ENCODE data around the gene ZNF609. TPM values are rescaled to one million over a fixed set of nuclear protein-coding genes. Genes with fewer than 3 reads are reported as not detected.

ZNF609 gene
- total RNA-seq, 1 experiment from 2014 or later = 9.9 TPM

DNA sequence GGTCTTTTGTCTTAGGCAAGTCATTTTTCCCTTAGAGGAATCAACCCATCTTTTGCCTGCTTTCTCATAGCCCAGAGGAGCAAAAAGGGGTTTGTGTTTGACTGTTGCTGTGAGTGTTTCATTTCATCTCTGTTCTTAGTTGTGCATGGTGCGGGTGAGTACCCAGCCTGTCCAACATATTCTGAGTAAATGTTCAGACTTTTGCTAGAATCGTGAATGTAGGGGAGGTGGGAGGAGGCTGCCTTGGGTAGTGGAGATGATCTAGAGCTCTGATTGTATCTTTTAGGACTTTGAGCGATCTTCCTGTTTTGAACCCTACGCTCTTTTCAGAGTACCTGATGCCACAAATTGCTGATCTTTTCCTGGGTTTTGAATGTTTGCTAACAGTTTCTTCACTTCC, 123.1 kb downstream of the ZNF609 start:
- Histone ChIP-seq H3K9me2 (replicated peaks; ENCODE audit: low read length) (no peaks in the 10 kb centered on the region), H3K4me3 (ENCODE audit: low read length) (no peak overlapping the region), H3F3A (ENCODE audit: low read length, unreplicated experiment) (no peaks in the 10 kb centered on the region), H3K27me3 (ENCODE audit: low read length) (no peaks in the 10 kb centered on the region), H3K36me3 (ENCODE audit: low read depth, low read length) (no peaks in the 10 kb centered on the region), H3K4me1 (ENCODE audit: insufficient read depth, low read length) (peaks cover 5% of the 10 kb centered on the region; the same call in 1 of the 2 replicates), H3K4me2 (ENCODE audit: low read length) (no peak overlapping the region), H3K79me2 (ENCODE audit: low read length) (peaks cover 17% of the 10 kb centered on the region; the same call in 1 of the 2 replicates), H3K27ac (ENCODE audit: low read length) (no peak overlapping the region), H3K9ac (ENCODE audit: low read length) (no peak overlapping the region), H2AFZ (ENCODE audit: low read length) (no peak overlapping the region), H4K20me1 (ENCODE audit: low read length) (no peaks in the 10 kb centered on the region), H3K9me3 (ENCODE audit: low read length) (no peaks in the 10 kb centered on the region)
- ChIA-PET POLR2A (ENCODE audit: unreplicated experiment) (no interaction called here), CTCF (no interaction called here)
- TF ChIP-seq EZH2 (IDR thresholded peaks at IDR 0.05; ENCODE audit: low read length, unreplicated experiment) (no peak), EZH2phosphoT487 (IDR thresholded peaks at IDR 0.05; ENCODE audit: borderline replicate concordance, low read length) (no peak)
- TF ChIP-seq, protein P1, sequence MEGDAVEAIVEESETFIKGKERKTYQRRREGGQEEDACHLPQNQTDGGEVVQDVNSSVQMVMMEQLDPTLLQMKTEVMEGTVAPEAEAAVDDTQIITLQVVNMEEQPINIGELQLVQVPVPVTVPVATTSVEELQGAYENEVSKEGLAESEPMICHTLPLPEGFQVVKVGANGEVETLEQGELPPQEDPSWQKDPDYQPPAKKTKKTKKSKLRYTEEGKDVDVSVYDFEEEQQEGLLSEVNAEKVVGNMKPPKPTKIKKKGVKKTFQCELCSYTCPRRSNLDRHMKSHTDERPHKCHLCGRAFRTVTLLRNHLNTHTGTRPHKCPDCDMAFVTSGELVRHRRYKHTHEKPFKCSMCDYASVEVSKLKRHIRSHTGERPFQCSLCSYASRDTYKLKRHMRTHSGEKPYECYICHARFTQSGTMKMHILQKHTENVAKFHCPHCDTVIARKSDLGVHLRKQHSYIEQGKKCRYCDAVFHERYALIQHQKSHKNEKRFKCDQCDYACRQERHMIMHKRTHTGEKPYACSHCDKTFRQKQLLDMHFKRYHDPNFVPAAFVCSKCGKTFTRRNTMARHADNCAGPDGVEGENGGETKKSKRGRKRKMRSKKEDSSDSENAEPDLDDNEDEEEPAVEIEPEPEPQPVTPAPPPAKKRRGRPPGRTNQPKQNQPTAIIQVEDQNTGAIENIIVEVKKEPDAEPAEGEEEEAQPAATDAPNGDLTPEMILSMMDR (conservative IDR thresholded peaks at IDR 0.05; ENCODE audit: low read depth, low read length) = no peak
- no TSS peak for BruUV-seq (replicated peaks)
- intact Hi-C loops (cut with micrococcal nuclease) = no loop called here
- no peak for ATAC-seq
- DNase-seq = no peak

DNA sequence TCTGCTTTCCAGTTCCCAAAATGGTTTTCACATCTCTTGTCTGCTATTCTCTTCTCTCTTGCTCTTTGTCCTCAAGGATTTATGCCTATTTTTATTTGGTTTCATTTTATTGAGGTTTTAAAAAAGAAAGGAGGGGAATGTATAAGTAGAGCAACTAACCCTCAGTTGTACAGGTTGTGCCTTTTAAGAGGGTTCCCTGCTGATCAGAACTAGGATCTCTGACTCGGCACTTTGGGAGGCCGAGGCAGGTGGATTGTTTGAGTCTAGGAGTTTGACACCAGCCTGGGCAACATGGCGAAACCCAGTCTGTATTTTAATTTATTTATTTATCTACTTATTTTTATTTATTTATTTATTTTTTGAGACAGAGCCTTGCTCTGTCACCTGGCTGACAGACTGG, 123.6 kb downstream of the ZNF609 start:
- H3K36me3 ChIP-seq (ENCODE audit: low read depth, low read length) = no peaks in the 10 kb centered on the region
- ChIA-PET CTCF (no interaction called here), POLR2A (ENCODE audit: unreplicated experiment) (no interaction called here)
- no peak overlapping the region for H2AFZ ChIP-seq (ENCODE audit: low read length)
- TF ChIP-seq EZH2 (IDR thresholded peaks at IDR 0.05; ENCODE audit: low read length, unreplicated experiment) = no peak
- TF ChIP-seq EZH2phosphoT487 (IDR thresholded peaks at IDR 0.05; ENCODE audit: borderline replicate concordance, low read length) = no peak
- TF ChIP-seq, protein P1 (conservative IDR thresholded peaks at IDR 0.05; ENCODE audit: low read depth, low read length) = no peak
- H4K20me1 ChIP-seq (ENCODE audit: low read length) = no peaks in the 10 kb centered on the region
- H3K9ac ChIP-seq (ENCODE audit: low read length) = no peak overlapping the region
- H3K4me1 ChIP-seq (ENCODE audit: insufficient read depth, low read length) = peaks cover 5% of the 10 kb centered on the region; the same call in 1 of the 2 replicates
- BruUV-seq (replicated peaks) = no TSS peak
- H3K4me2 ChIP-seq (ENCODE audit: low read length) = no peak overlapping the region
- H3K27ac ChIP-seq (ENCODE audit: low read length) = no peak overlapping the region
- H3K9me3 ChIP-seq (ENCODE audit: low read length) = no peaks in the 10 kb centered on the region
- H3F3A ChIP-seq (ENCODE audit: low read length, unreplicated experiment) = no peaks in the 10 kb centered on the region
- DNase-seq (no peak), ATAC-seq (no peak)
- no peaks in the 10 kb centered on the region for H3K9me2 ChIP-seq (replicated peaks; ENCODE audit: low read length)
- no peaks in the 10 kb centered on the region for H3K27me3 ChIP-seq (ENCODE audit: low read length)
- peaks cover 20% of the 10 kb centered on the region; the same call in 1 of the 2 replicates for H3K79me2 ChIP-seq (ENCODE audit: low read length)
- H3K4me3 ChIP-seq (ENCODE audit: low read length) = no peak overlapping the region
- intact Hi-C loops (cut with micrococcal nuclease) = no loop called here

DNA sequence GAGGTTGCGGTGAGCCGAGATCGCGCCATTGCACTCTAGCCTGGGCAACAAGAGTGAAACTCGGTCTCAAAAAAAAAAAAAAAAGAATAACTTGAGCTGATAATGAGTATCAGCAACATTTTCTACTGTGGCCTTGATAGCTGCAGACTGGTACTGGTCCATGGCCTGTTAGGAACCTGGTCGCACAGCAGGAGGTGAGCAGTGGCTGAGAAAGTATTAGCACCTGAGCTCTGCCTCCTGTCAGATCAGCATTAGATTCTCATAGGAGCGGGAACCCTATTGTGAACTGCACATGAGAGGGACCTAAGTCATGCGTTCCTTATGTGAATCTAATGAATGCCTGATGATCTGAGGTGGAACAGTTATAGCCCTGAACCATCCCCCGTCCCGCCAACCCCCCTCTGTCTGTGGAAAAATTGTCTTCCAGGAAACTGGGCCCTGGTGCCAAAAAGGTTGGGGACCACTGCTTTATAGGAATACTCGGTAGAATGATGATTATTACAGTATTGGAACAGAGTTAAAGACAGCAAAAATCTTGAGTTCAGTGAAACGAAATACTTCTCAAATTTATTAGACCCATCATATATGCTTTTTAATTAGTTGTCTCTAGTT, 126.0 kb downstream of the ZNF609 start:
- Histone ChIP-seq H3K4me2 (ENCODE audit: low read length) (no peak overlapping the region), H2AFZ (ENCODE audit: low read length) (no peak overlapping the region), H3K4me1 (ENCODE audit: insufficient read depth, low read length) (peaks cover 5% of the 10 kb centered on the region; the same call in 1 of the 2 replicates), H3K9me3 (ENCODE audit: low read length) (no peaks in the 10 kb centered on the region), H3F3A (ENCODE audit: low read length, unreplicated experiment) (no peaks in the 10 kb centered on the region), H3K27me3 (ENCODE audit: low read length) (no peaks in the 10 kb centered on the region), H3K27ac (ENCODE audit: low read length) (no peak overlapping the region), H3K79me2 (ENCODE audit: low read length) (peaks cover 20% of the 10 kb centered on the region; the same call in 1 of the 2 replicates), H3K9ac (ENCODE audit: low read length) (no peak overlapping the region), H3K36me3 (ENCODE audit: low read depth, low read length) (no peaks in the 10 kb centered on the region), H3K9me2 (replicated peaks; ENCODE audit: low read length) (no peaks in the 10 kb centered on the region), H3K4me3 (ENCODE audit: low read length) (no peak overlapping the region), H4K20me1 (ENCODE audit: low read length) (no peaks in the 10 kb centered on the region)
- no peak for TF ChIP-seq EZH2 (IDR thresholded peaks at IDR 0.05; ENCODE audit: low read length, unreplicated experiment)
- TF ChIP-seq EZH2phosphoT487 (IDR thresholded peaks at IDR 0.05; ENCODE audit: borderline replicate concordance, low read length) = no peak
- TF ChIP-seq, protein P1 (conservative IDR thresholded peaks at IDR 0.05; ENCODE audit: low read depth, low read length) = no peak
- ChIA-PET CTCF (no interaction called here), POLR2A (ENCODE audit: unreplicated experiment) (interaction anchor here (0.6 kb wide), 1 partner anchor 70 kb away, joined by 3 read pairs; no protein-coding TSS in a partner anchor)
- DNase-seq (no peak), ATAC-seq (no peak)
- BruUV-seq (replicated peaks) = no TSS peak
- intact Hi-C loops (cut with micrococcal nuclease) = no loop called here
